Measurements from ENCODE around the gene F7. TPM values are rescaled to one million over a fixed set of nuclear protein-coding genes. Genes with fewer than 3 reads are reported as not detected.
"Not testable (repeated sequence)": the region's sequence is repeated elsewhere in the genome, so short reads cannot be mapped to it uniquely, and the experiment has no call there.

Gene F7
- under 1 TPM in 3 of 5 donors, not detected in 2; 0.13 to 0.23 (median 0.23) TPM for total RNA-seq
- total RNA-seq (2013) = 0.37 TPM
- 0 to 0.89 (median 0.30) reads per million in 29 experiments for total RNA-seq

- POLR2A ChIA-PET = no interaction called here
- H3K4me3 ChIP-seq (ENCODE audit: control insufficient read depth in 1 of 2, extremely low read depth in 1 of 2, low read length in 1 of 2) = no peak within 1 kb of the TSS
Observed at GRCh38 chr13:113105032-113105920, at the start of gene F7. F7 (plus strand) TSS chr13:113105791; CDS start chr13:113105842, 51 bp downstream.

GRCh38 chr13:113057084-113057483, 48.5 kb upstream of the F7 start:
- H3K27me3 Mint-ChIP-seq = no peaks in the 10 kb centered on the region
- H3K4me1 ChIP-seq (ENCODE audit: control insufficient read depth in 1 of 2, extremely low read depth in 1 of 2, insufficient read depth in 2 of 2, low read length in 2 of 2) = no peaks in the 10 kb centered on the region
- ChIA-PET POLR2A (no interaction called here), CTCF (no interaction called here)
- no peaks in the 10 kb centered on the region for H3K36me3 ChIP-seq (ENCODE audit: control insufficient read depth in 2 of 2, extremely low read depth in 1 of 2, insufficient read depth in 1 of 2, low read length in 1 of 2)
- no peak overlapping the region for H3K27ac Mint-ChIP-seq
- no peaks in the 10 kb centered on the region for H3K4me1 Mint-ChIP-seq
- peaks cover 8% of the 10 kb centered on the region for H3K36me3 Mint-ChIP-seq
- no peaks in the 10 kb centered on the region for H3K9me3 Mint-ChIP-seq
- no peak overlapping the region for H3K27ac ChIP-seq (ENCODE audit: low read length)
- ATAC-seq (replicated peaks in 1 of 4) (no peak), DNase-seq (no peak)
- H3K4me3 Mint-ChIP-seq = no peak overlapping the region
- 100% methylated on average over 1 of the region's 1 CpG for WGBS (ENCODE audit: insufficient coverage)
- H3K9me3 ChIP-seq = no peaks in the 10 kb centered on the region
- H3K27me3 ChIP-seq (replicated peaks in 1 of 2; ENCODE audit: control insufficient read depth in 2 of 2, extremely low read depth in 1 of 2, insufficient read depth in 2 of 2, low read length in 1 of 2) = no peaks in the 10 kb centered on the region
- H3K4me3 ChIP-seq (ENCODE audit: control insufficient read depth in 1 of 2, extremely low read depth in 1 of 2, low read length in 1 of 2) = no peak overlapping the region

More at GRCh38 chr13:113105032-113105920, at the start of gene F7:
- peaks cover 0 to 3% (median 3%) of the 10 kb centered on the region in 3 donors for H3K4me1 Mint-ChIP-seq
- H3K27ac ChIP-seq (ENCODE audit: low read length) = no peak within 1 kb of the TSS
- H3K4me3 Mint-ChIP-seq = no peak within 1 kb of the TSS
- H3K36me3 ChIP-seq (ENCODE audit: control insufficient read depth in 2 of 2, extremely low read depth in 1 of 2, insufficient read depth in 1 of 2, low read length in 1 of 2) = no peaks in the 10 kb centered on the region
- CTCF ChIA-PET = no interaction called here
- no peak within 1 kb of the TSS for H3K27ac Mint-ChIP-seq
- H3K36me3 Mint-ChIP-seq = no peaks in the 10 kb centered on the region
- peaks cover 0 to 2% of the 10 kb centered on the region in 2 donors for H3K27me3 Mint-ChIP-seq
- no peaks in the 10 kb centered on the region for H3K9me3 ChIP-seq
- H3K4me1 ChIP-seq (ENCODE audit: control insufficient read depth in 1 of 2, extremely low read depth in 1 of 2, insufficient read depth in 2 of 2, low read length in 2 of 2) = peaks cover 0 to 9% of the 10 kb centered on the region in 2 experiments
- DNase-seq (no peak), ATAC-seq (replicated peaks in 1 of 4) (no peak)
- no peaks in the 10 kb centered on the region for H3K9me3 Mint-ChIP-seq
- WGBS (ENCODE audit: insufficient coverage) = 83% methylated on average over 10 of the region's 17 CpGs
- peaks cover 0 to 35% of the 10 kb centered on the region in 2 experiments for H3K27me3 ChIP-seq (replicated peaks in 1 of 2; ENCODE audit: control insufficient read depth in 2 of 2, extremely low read depth in 1 of 2, insufficient read depth in 2 of 2, low read length in 1 of 2)

- H3K36me3 ChIP-seq (ENCODE audit: control insufficient read depth in 2 of 2, extremely low read depth in 1 of 2, insufficient read depth in 1 of 2, low read length in 1 of 2); H3K9me3 Mint-ChIP-seq; H3K27ac Mint-ChIP-seq; POLR2A ChIA-PET; H3K4me1 ChIP-seq (ENCODE audit: control insufficient read depth in 1 of 2, extremely low read depth in 1 of 2, insufficient read depth in 2 of 2, low read length in 2 of 2); H3K4me3 Mint-ChIP-seq; H3K27me3 Mint-ChIP-seq; DNase-seq; H3K36me3 Mint-ChIP-seq; H3K4me3 ChIP-seq (ENCODE audit: control insufficient read depth in 1 of 2, extremely low read depth in 1 of 2, low read length in 1 of 2); CTCF ChIA-PET; H3K4me1 Mint-ChIP-seq; H3K9me3 ChIP-seq; ATAC-seq (replicated peaks in 1 of 4); H3K27ac ChIP-seq (ENCODE audit: low read length); H3K27me3 ChIP-seq (replicated peaks in 1 of 2; ENCODE audit: control insufficient read depth in 2 of 2, extremely low read depth in 1 of 2, insufficient read depth in 2 of 2, low read length in 1 of 2): not testable (repeated sequence)
- WGBS (ENCODE audit: insufficient coverage) = 96% methylated on average over 3 of the region's 3 CpGs
Observed at GRCh38 chr13:113057559-113057958, 48.0 kb upstream of the F7 start.

- Histone ChIP-seq H3K4me1 (ENCODE audit: control insufficient read depth in 1 of 2, extremely low read depth in 1 of 2, insufficient read depth in 2 of 2, low read length in 2 of 2) (no peaks in the 10 kb centered on the region), H3K4me3 (ENCODE audit: control insufficient read depth in 1 of 2, extremely low read depth in 1 of 2, low read length in 1 of 2) (no peak overlapping the region), H3K27ac (ENCODE audit: low read length) (no peak overlapping the region), H3K27me3 (replicated peaks in 1 of 2; ENCODE audit: control insufficient read depth in 2 of 2, extremely low read depth in 1 of 2, insufficient read depth in 2 of 2, low read length in 1 of 2) (no peaks in the 10 kb centered on the region), H3K9me3 (no peaks in the 10 kb centered on the region), H3K36me3 (ENCODE audit: control insufficient read depth in 2 of 2, extremely low read depth in 1 of 2, insufficient read depth in 1 of 2, low read length in 1 of 2) (peaks cover 0 to 2% of the 10 kb centered on the region in 2 donors)
- no peak for DNase-seq
- H3K27me3 Mint-ChIP-seq = no peaks in the 10 kb centered on the region
- CTCF ChIA-PET = no interaction called here
- peaks cover 9% of the 10 kb centered on the region for H3K36me3 Mint-ChIP-seq
- H3K9me3 Mint-ChIP-seq = no peaks in the 10 kb centered on the region
- 89% methylated on average over 19 of the region's 21 CpGs for WGBS (ENCODE audit: insufficient coverage)
- H3K4me1 Mint-ChIP-seq = no peaks in the 10 kb centered on the region
- no peak overlapping the region for H3K4me3 Mint-ChIP-seq
- no peak for ATAC-seq (replicated peaks in 1 of 4)
- no peak overlapping the region for H3K27ac Mint-ChIP-seq
- POLR2A ChIA-PET = no interaction called here
Observed at GRCh38 chr13:113058129-113058987, 47.2 kb upstream of the F7 start.

GRCh38 chr13:113058988-113059850, 46.4 kb upstream of the F7 start:
- no peak for DNase-seq
- Histone ChIP-seq H3K36me3 (ENCODE audit: control insufficient read depth in 2 of 2, extremely low read depth in 1 of 2, insufficient read depth in 1 of 2, low read length in 1 of 2) (peaks cover 0 to 5% of the 10 kb centered on the region in 2 donors), H3K27ac (ENCODE audit: low read length) (no peak overlapping the region), H3K4me1 (ENCODE audit: control insufficient read depth in 1 of 2, extremely low read depth in 1 of 2, insufficient read depth in 2 of 2, low read length in 2 of 2) (no peaks in the 10 kb centered on the region), H3K9me3 (no peaks in the 10 kb centered on the region), H3K27me3 (replicated peaks in 1 of 2; ENCODE audit: control insufficient read depth in 2 of 2, extremely low read depth in 1 of 2, insufficient read depth in 2 of 2, low read length in 1 of 2) (no peaks in the 10 kb centered on the region), H3K4me3 (ENCODE audit: control insufficient read depth in 1 of 2, extremely low read depth in 1 of 2, low read length in 1 of 2) (no peak overlapping the region)
- peaks cover 10% of the 10 kb centered on the region for H3K36me3 Mint-ChIP-seq
- H3K27ac Mint-ChIP-seq = no peak overlapping the region
- no peak overlapping the region for H3K4me3 Mint-ChIP-seq
- H3K27me3 Mint-ChIP-seq = no peaks in the 10 kb centered on the region
- 96% methylated on average over 14 of the region's 22 CpGs for WGBS (ENCODE audit: insufficient coverage)
- no peaks in the 10 kb centered on the region for H3K4me1 Mint-ChIP-seq
- ChIA-PET POLR2A (no interaction called here), CTCF (no interaction called here)
- ATAC-seq (replicated peaks in 1 of 4) = no peak
- H3K9me3 Mint-ChIP-seq = no peaks in the 10 kb centered on the region

GRCh38 chr13:113059891-113060290, 45.7 kb upstream of the F7 start:
- Mint-ChIP-seq H3K27ac (no peak overlapping the region), H3K36me3 (peaks cover 14% of the 10 kb centered on the region), H3K9me3 (no peaks in the 10 kb centered on the region), H3K27me3 (no peaks in the 10 kb centered on the region), H3K4me1 (no peaks in the 10 kb centered on the region), H3K4me3 (no peak overlapping the region)
- DNase-seq (no peak), ATAC-seq (replicated peaks in 1 of 4) (no peak)
- Histone ChIP-seq H3K9me3 (no peaks in the 10 kb centered on the region), H3K4me3 (ENCODE audit: control insufficient read depth in 1 of 2, extremely low read depth in 1 of 2, low read length in 1 of 2) (no peak overlapping the region), H3K27ac (ENCODE audit: low read length) (no peak overlapping the region), H3K4me1 (ENCODE audit: control insufficient read depth in 1 of 2, extremely low read depth in 1 of 2, insufficient read depth in 2 of 2, low read length in 2 of 2) (no peaks in the 10 kb centered on the region), H3K27me3 (replicated peaks in 1 of 2; ENCODE audit: control insufficient read depth in 2 of 2, extremely low read depth in 1 of 2, insufficient read depth in 2 of 2, low read length in 1 of 2) (no peaks in the 10 kb centered on the region), H3K36me3 (ENCODE audit: control insufficient read depth in 2 of 2, extremely low read depth in 1 of 2, insufficient read depth in 1 of 2, low read length in 1 of 2) (peaks cover 0 to 7% of the 10 kb centered on the region in 2 donors)
- 86% methylated on average over 10 of the region's 15 CpGs for WGBS (ENCODE audit: insufficient coverage)
- POLR2A ChIA-PET = no interaction called here
- CTCF ChIA-PET = no interaction called here

Measured in T-cell (primary cell).